Activated T-cell treated with anti-CD3 and anti-CD28 coated beads, Interleukin-2, amount 50 U/mL, for 1 hour (primary cell): Measurements from ENCODE around the gene IBSP.

Source experiments
- DNase-seq: peaks from one replicate; pipeline ENCODE4 v3.0.0-alpha.2; 2020

The IBSP gene

GRCh38 chr4:87838890-87839591, 39.7 kb downstream of the IBSP start:
- no peak for DNase-seq

DNA sequence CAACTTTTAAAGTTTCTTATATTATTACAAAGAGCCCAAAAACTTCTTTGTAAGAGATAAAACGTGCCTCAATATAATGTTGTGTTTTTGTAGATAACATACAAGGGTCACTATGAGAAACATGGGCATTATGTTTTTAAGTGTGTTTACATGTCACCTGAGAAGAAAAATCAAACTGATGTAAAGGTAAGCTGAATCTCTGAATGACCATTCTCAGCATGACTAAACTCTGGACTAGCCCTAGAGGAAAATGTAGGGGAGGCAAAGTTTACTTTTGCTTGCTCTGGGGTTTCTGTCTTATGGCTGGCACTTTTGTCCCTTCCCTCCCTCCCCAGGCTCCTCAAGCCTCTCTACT, 40.2 kb downstream of the IBSP start:
- no peak for DNase-seq

- DNase-seq, result no peak
Measured at GRCh38 chr4:87840149-87840548, 40.8 kb downstream of the IBSP start.

DNA sequence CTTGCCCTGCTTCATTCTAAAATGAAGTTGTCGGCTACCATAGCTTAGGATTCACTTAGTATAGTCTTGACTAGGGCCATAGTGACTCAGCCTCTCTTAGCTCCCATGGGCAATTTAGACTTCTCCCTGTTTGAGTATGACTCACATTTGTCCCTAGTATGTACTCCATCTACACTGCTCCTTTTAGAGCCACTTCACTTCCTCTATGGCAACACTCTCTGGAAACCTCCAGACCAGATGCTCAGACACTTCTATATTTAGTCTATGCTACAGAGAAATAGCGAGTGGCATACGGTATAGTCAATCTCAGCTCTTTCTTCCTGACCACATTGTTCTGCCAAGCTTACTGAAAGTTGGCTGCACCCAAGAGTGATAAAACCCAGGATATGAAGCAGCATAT, 44.6 kb downstream of the IBSP start:
- no peak for DNase-seq

DNA sequence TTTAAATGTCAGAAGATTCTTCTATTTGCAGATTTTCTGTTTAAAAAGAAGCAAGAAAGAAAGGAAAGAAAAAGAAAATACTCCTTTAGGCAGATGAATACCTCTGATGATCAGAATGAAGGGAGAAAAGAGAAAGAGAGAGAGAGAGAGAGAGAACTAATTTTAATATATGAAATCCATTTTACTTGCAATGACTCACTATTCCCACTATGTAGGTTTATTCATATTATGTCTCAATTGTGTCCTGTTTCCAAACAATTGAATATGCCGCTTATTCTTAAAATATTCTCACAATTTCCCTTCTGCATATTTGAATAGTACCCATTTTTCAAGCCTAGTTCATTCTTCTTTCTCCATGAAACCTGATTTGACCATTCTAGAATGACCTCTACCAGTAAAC, 45.1 kb downstream of the IBSP start:
- no peak for DNase-seq

DNA sequence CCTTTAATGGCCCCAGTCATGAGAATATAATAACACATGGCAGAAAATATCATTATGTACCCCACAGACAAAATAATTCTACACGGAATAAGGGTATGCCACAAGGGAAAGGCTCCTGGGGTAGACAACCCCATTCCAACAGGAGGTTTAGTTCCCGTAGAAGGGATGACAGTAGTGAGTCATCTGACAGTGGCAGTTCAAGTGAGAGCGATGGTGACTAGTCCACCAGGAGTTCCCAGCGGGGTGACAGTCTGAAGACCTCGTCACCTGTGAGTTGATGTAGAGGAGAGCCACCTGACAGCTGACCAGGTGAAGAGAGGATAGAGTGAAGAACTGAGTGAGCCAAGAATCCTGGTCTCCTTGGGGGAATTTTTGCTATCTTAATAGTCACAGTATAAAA, 46.9 kb downstream of the IBSP start:
- DNase-seq, result no peak

DNA sequence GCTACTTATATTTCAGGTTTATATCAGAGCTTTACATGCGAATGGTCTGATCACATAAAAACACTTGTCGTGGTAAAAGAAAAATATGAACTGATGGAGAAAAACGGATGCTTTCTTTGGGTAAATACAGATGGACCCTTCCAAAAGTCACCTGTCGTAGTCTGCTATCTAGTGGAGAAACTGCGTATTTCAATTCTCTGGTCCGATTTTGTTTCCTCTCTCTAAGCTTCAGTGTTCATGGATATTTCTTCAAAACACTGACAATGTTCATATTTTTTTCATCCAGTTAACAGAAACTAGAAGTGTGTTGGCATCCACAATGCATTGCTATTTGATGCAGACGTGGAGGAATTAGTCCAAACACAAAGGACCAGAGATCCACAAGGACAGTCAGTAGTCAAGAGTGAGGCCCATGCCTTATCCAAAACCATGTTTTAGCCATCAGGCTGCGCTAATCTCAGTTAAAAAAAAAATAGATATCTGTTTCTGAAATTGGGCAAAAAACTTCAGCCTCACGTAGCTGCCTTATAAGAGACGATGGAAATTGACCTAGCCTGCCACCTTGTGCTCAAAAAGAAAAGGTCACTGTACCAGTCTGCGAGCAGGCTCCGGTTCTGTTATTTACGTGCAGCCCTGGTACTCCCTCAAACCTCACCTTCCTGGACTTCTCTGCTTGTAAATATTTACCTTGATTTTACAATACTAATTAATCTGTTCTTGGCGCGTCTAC, 49.4 kb downstream of the IBSP start:
- no peak for DNase-seq

DNA sequence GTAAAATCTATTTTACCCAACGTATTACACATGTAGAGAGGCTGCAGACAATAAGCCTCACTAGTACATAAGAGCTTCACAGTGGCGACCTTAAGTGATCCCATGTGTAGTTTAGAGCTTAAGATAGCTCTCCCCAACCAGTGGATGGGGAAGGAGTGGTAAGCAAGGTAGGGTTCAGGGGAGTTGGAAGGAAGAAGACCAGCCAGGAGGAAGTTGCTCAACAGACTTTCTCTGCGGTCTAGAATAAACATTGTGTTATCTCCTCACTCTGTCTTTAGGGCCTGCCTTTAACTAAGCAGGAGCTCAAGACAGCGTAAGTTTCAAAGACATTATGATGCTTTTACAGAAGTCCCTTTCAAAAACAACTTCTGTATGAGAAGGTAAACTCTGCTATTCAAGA, 50.3 kb downstream of the IBSP start:
- DNase-seq, result no peak

DNA sequence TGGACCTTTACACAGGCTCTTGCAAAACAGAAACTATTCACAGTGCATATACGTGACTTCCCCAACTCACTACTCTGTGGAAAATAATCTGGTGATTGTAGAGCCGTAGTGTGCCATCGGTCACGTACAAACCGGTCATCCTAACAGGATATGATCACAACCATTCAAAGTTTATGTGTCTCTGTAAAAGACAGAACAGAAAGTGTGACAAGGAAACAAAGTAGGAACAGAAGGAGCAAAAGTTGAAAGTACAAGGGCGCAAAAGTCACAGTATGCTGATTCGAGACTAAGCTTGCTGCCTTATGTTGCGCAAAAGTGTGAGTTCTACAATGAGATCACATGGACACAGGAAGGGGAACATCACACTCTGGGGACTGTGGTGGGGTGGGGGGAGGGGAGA, 52.0 kb downstream of the IBSP start:
- DNase-seq, result no peak

DNA sequence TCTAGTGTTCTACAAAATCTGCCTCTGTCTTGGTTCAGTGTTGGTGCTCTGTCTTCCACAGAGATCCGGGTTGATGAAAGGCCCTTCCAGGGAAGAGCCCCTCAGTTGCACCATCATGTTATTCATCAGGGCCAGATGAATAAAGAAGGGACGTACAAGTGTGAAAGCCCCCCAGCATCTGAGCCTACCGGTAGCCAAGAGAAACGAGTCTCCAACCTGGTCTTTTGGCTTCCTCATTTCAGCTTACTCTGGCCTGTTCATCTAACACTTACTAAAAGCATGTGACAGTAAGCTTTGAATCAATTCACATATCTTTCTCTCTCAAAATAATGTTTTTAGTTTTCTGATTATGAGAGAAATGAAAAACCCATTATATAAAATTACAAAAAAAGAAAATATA, 52.6 kb downstream of the IBSP start:
- no peak for DNase-seq

GRCh38 chr4:87853108-87853507, 53.8 kb downstream of the IBSP start:
- no peak for DNase-seq

- DNase-seq, result no peak
Measured at GRCh38 chr4:87853891-87854290, 54.5 kb downstream of the IBSP start.

GRCh38 chr4:87855559-87855958, 56.2 kb downstream of the IBSP start:
- no peak for DNase-seq

DNA sequence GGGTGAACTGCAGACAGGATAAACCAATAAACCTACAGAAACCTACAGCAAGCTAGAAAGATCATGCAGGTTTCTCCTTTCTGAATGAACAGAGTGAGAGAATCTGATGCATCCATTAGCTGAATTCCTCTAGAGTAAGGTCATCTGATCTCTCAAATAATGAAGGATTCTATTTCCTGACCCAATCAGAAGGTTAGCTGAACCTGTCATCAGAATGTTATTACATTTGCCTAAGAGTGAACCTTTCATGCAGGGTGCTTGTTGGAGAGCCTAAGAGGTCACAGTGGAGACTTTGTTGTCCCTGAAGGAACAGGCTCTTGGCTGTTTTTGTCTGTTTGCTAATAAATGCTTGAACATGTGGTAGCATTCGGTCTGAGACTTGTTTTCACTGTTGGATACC, 57.5 kb downstream of the IBSP start:
- DNase-seq, result no peak

- no peak for DNase-seq
Measured at GRCh38 chr4:87857789-87858188, 58.4 kb downstream of the IBSP start.
